PC-9 (cell line): ENCODE measurements around the gene CRYGS. TPM values are rescaled to one million over a fixed set of nuclear protein-coding genes. Genes with fewer than 3 reads are reported as not detected.
"Not testable (repeated sequence)": the region's sequence is repeated elsewhere in the genome, so short reads cannot be mapped to it uniquely, and the experiment has no call there.

Experiments
- BruUV-seq: library from RNA; stranded (reverse); fragments of 400-500 nt; replicated peaks from 2 replicates; lab custom pipeline; 2021; lab: Mats Ljungman, UMichigan
- CTCF ChIA-PET: fragments of 300-600 bp; sonication (Branson Sonifier 250); formaldehyde crosslinking; loops from one replicate; lab custom pipeline; 2022; ENCODE audit warnings: antibody characterized with exemption; lab: Charles Lee
- POLR2A ChIA-PET: fragments of 300-600 bp; sonication (Branson Sonifier 250); formaldehyde crosslinking; loops from one replicate; lab custom pipeline; 2022; ENCODE audit warnings: antibody characterized with exemption; ENCODE audit not compliant: unreplicated experiment; lab: Charles Lee
- DNase-seq, 2 experiments: peaks; one replicate each; pipeline versions ENCODE4 v3.0.0 to v3.0.0-alpha.2; 2015 to 2022; ENCODE audit warnings: mixed read lengths in 1 of 2
- H2AFZ ChIP-seq: fragments of 200-600 bp; sonication (generic); 2 replicates; pipeline ENCODE4 v1.8.1; 2017; ENCODE audit warnings: antibody characterized with exemption
- H3F3A ChIP-seq: fragments of 200-600 bp; sonication (generic); 2 replicates; pipeline ENCODE4 v1.8.1; 2017; ENCODE audit warnings: antibody characterized with exemption, mild to moderate bottlenecking, low read depth; ENCODE audit not compliant: insufficient read depth
- H3K27ac ChIP-seq: fragments of 200-600 bp; sonication (generic); 2 replicates; pipeline ENCODE4 v1.6.1; 2016; ENCODE audit warnings: mixed run types
- H3K27me3 ChIP-seq: fragments of 200-600 bp; sonication (generic); 2 replicates; pipeline ENCODE4 v1.6.1; 2016; ENCODE audit warnings: low read depth, mixed run types; ENCODE audit not compliant: insufficient read depth
- H3K36me3 ChIP-seq: fragments of 200-600 bp; sonication (generic); 2 replicates; pipeline ENCODE4 v1.6.1; 2016; ENCODE audit warnings: low read depth, mixed run types
- H3K4me1 ChIP-seq: fragments of 200-600 bp; sonication (generic); replicated peaks from 2 replicates; pipeline ENCODE4 v1.6.1; 2016; ENCODE audit warnings: mixed run types; ENCODE audit not compliant: insufficient read depth
- H3K4me2 ChIP-seq: fragments of 200-600 bp; sonication (generic); 2 replicates; pipeline ENCODE4 v1.6.1; 2017; ENCODE audit warnings: mixed run types
- H3K4me3 ChIP-seq: fragments of 200-600 bp; sonication (generic); 2 replicates; pipeline ENCODE4 v1.6.1; 2016; ENCODE audit warnings: mixed run types
- H3K79me2 ChIP-seq: fragments of 200-600 bp; sonication (generic); 2 replicates; pipeline ENCODE4 v1.6.1; 2017; ENCODE audit warnings: low read depth, mixed run types
- H3K9me2 ChIP-seq: fragments of 200-600 bp; sonication (generic); 2 replicates; pipeline ENCODE4 v1.8.1; 2017; ENCODE audit warnings: mild to moderate bottlenecking; ENCODE audit not compliant: insufficient read depth
- H3K9me3 ChIP-seq: fragments of 200-600 bp; sonication (generic); 2 replicates; pipeline ENCODE4 v1.8.1; 2016; ENCODE audit warnings: low read depth; ENCODE audit not compliant: insufficient read depth
- H4K20me1 ChIP-seq: fragments of 200-600 bp; sonication (generic); 2 replicates; pipeline ENCODE4 v1.8.1; 2017; ENCODE audit not compliant: insufficient read depth
- EZH2 ChIP-seq: fragments of 200-600 bp; sonication (generic); IDR thresholded peaks from 2 replicates; pipeline ENCODE4 v1.8.0; 2017; ENCODE audit warnings: antibody characterized with exemption, low read depth
- intact Hi-C: fragments of 100-400 bp; cut with micrococcal nuclease; formaldehyde crosslinking; loops from one replicate; pipeline ENCODE4 v1.10.0; 2022; ENCODE audit not compliant: unreplicated experiment
- total RNA-seq: library from RNA; stranded (reverse); gene quantifications from 2 replicates; pipeline ENCODE4 v1.2.3, GENCODE V29; 2021
- TF ChIP-seq, protein P1 (sequence below): fragments of 200-600 bp; sonication (generic); conservative IDR thresholded peaks from 2 replicates; pipeline ENCODE4 v1.6.1; 2017; ENCODE audit warnings: mixed run types, antibody characterized with exemption, mild to moderate bottlenecking, moderate library complexity

CRYGS gene
- total RNA-seq, 1 experiment from 2014 or later, result 2.8 TPM

DNA sequence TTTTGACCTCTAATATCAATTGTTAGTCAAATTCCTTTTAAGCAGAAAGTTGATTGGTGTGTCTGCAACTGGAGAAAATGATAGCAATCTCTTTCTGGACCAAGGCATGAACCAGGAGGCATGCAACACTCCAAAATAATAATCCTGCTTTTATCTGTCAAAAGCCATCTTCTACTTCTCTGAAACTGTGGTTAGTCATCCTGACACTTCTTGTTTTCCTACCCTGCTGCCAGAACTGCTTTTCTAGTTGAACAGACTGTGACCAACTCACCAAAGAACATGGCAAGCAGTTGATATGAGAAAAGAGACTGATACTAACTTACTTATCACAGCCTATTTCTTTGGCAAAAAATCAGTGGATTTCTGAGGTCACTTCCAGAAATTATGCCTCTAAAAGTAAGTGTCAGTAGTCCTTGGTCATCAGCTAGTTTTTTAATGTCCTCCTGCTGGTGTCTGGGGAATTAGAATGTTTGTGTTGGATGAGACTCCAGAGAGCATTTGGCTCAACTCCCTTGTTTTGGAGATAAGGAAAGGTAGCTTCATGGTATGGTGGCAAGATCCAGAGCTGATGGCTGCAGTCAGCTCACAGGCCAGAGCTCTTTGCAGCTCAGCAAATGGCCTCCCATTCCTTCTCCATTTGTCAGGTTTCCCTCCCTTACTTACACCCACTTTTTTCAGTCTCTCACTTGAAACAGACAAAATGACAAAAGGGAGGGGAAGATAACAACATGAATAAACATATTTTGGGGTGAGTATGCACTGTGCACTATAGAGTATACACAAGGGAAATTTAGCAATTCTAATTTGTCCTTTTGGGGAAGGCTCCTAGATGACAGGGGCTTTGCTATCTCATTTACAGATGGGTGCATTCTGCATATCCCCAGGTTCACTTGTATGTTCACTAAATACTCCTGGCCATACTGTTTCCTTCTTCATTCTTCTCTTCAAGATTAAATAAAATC, 7.0 kb downstream of the CRYGS start:
- Histone ChIP-seq H3K4me3 (no peak overlapping the region), H3K4me1 (0 out of 2 replicates have a peak, but pooled peaks cover 3% of the 10 kb centered on the region), H3K27ac (no peak overlapping the region), H3F3A (no peaks in the 10 kb centered on the region), H2AFZ (no peak overlapping the region), H3K36me3 (no peaks in the 10 kb centered on the region), H3K79me2 (no peaks in the 10 kb centered on the region), H3K9me2 (no peaks in the 10 kb centered on the region), H3K27me3 (0 out of 2 replicates have a peak, but pooled peaks cover 4% of the 10 kb centered on the region), H3K9me3 (no peaks in the 10 kb centered on the region), H4K20me1 (no peaks in the 10 kb centered on the region), H3K4me2 (no peak overlapping the region)
- ChIA-PET CTCF (no interaction called here), POLR2A (no interaction called here)
- intact Hi-C loops, result no loop called here
- DNase-seq, result no peak
- TF ChIP-seq, protein P1, sequence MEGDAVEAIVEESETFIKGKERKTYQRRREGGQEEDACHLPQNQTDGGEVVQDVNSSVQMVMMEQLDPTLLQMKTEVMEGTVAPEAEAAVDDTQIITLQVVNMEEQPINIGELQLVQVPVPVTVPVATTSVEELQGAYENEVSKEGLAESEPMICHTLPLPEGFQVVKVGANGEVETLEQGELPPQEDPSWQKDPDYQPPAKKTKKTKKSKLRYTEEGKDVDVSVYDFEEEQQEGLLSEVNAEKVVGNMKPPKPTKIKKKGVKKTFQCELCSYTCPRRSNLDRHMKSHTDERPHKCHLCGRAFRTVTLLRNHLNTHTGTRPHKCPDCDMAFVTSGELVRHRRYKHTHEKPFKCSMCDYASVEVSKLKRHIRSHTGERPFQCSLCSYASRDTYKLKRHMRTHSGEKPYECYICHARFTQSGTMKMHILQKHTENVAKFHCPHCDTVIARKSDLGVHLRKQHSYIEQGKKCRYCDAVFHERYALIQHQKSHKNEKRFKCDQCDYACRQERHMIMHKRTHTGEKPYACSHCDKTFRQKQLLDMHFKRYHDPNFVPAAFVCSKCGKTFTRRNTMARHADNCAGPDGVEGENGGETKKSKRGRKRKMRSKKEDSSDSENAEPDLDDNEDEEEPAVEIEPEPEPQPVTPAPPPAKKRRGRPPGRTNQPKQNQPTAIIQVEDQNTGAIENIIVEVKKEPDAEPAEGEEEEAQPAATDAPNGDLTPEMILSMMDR, result no peak
- TF ChIP-seq EZH2, result no peak
- no TSS peak for BruUV-seq

DNA sequence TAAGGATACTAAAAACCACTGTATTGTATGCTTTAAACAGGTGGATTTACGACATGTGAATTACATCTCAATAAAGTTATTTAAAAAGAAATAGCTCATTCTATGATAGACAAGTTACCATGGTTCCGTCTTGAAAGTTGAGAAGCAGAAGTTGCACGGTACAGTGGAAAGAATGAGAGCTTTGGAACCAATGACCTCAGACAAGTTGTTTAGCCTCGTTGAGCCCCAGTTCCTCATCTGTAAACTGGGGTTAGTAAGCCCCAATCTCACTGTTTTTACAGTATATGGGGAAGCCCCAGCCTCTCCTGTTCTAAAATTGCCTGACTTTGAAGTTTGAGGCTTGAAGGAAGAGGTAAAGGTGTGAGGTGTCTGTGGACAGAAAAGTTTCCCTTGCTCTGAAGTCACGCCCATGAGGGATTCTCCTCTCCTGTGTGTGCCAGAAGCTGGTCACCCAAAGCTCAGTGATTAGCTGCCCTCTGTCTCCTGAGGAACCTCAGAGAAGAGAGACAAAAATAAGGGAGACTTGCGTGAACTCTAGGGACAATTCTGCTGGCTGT, 10.0 kb downstream of the CRYGS start:
- H3K79me2 ChIP-seq, result no peaks in the 10 kb centered on the region
- no peaks in the 10 kb centered on the region for H3K36me3 ChIP-seq
- H3K4me1 ChIP-seq, result no peaks in the 10 kb centered on the region
- no peaks in the 10 kb centered on the region for H4K20me1 ChIP-seq
- CTCF ChIA-PET, result no interaction called here
- POLR2A ChIA-PET, result no interaction called here
- no peak overlapping the region for H3K4me3 ChIP-seq
- DNase-seq, result no peak
- H3K27me3 ChIP-seq, result peaks cover 14% of the 10 kb centered on the region; the same call in 1 of the 2 replicates
- no TSS peak for BruUV-seq
- intact Hi-C loops, result no loop called here
- no peak overlapping the region for H3K4me2 ChIP-seq
- no peaks in the 10 kb centered on the region for H3F3A ChIP-seq
- no peaks in the 10 kb centered on the region for H3K9me3 ChIP-seq
- no peaks in the 10 kb centered on the region for H3K9me2 ChIP-seq
- no peak for TF ChIP-seq EZH2
- TF ChIP-seq, protein P1, result no peak
- H3K27ac ChIP-seq, result no peak overlapping the region
- H2AFZ ChIP-seq, result no peak overlapping the region

DNA sequence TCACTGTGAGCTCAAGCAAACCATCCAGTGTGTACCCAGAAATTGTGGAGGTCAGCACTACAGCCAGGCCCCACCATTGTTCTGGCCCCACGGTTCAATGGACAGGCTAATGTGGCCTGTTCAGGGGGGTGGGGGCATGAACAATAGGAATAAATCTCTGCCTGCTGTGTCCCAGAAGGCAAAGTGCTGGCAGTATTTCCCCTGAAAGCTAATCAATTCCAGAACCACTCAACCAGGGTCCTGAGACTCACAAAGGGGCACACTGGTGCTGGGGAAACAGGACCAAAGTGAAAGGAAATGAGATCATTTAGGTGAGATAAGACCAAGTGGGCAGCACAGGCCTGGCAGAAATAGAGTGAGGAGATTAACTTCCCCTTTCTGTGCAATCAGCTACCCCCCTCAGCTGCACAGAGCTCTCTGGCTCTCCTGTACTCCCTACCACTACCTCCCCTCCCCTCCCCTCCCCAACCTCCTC, 11.5 kb downstream of the CRYGS start:
- no peaks in the 10 kb centered on the region for H3K36me3 ChIP-seq
- DNase-seq, result no peak
- intact Hi-C loops, result no loop called here
- H3F3A ChIP-seq, result no peaks in the 10 kb centered on the region
- CTCF ChIA-PET, result no interaction called here
- no peaks in the 10 kb centered on the region for H4K20me1 ChIP-seq
- H3K27ac ChIP-seq, result no peak overlapping the region
- no peaks in the 10 kb centered on the region for H3K79me2 ChIP-seq
- no peak overlapping the region for H2AFZ ChIP-seq
- POLR2A ChIA-PET, result no interaction called here
- BruUV-seq, result no TSS peak
- peaks cover 30% of the 10 kb centered on the region for H3K27me3 ChIP-seq
- H3K4me3 ChIP-seq, result no peak overlapping the region
- TF ChIP-seq, protein P1, result no peak
- no peak for TF ChIP-seq EZH2
- no peaks in the 10 kb centered on the region for H3K9me3 ChIP-seq
- no peak overlapping the region for H3K4me2 ChIP-seq
- H3K9me2 ChIP-seq, result no peaks in the 10 kb centered on the region
- H3K4me1 ChIP-seq, result no peaks in the 10 kb centered on the region

DNA sequence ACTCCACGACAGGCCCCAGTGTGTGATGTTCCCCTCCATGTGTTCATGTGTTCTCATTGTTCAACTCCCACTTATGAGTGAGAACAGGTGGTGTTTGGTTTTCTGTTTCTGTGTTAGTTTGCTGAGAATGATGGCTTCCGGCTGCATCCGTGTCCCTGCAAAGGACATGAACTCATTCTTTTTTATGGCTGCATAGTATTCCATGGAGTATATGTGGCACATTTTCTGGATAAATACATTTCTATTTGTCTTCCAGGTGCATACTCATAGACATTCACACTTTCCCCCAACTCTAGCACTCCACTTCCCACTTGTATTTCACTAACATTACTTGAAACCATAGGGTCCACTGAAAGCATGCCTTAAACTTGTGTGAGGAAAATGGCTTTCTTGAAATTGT, 12.5 kb downstream of the CRYGS start:
- CTCF ChIA-PET, DNase-seq: not testable (repeated sequence)

More for the DNA sequence above, 12.5 kb downstream of the CRYGS start:
- H3K9me3 ChIP-seq, H3K36me3 ChIP-seq, H3K4me1 ChIP-seq, H3K27ac ChIP-seq, H3K9me2 ChIP-seq, H3K79me2 ChIP-seq, H3F3A ChIP-seq, intact Hi-C loops, H3K4me3 ChIP-seq, H2AFZ ChIP-seq, H4K20me1 ChIP-seq, BruUV-seq, H3K4me2 ChIP-seq, POLR2A ChIA-PET: not testable (repeated sequence)
- peaks cover 39% of the 10 kb centered on the region for H3K27me3 ChIP-seq
